ENCODE results near the gene DLG4.
"Not testable (repeated sequence)": the region's sequence is repeated elsewhere in the genome, so short reads cannot be mapped to it uniquely, and the experiment has no call there.

DLG4 gene

GRCh38 chr17:7184647-7185046 is 35.0 kb downstream of the DLG4 start:
- TF ChIP-seq CTCF (conservative IDR thresholded peaks at IDR 0.05; ENCODE audit: low read length): no peak
- TF ChIP-seq EZH2phosphoT487 (IDR thresholded peaks at IDR 0.05; ENCODE audit: borderline replicate concordance): no peak
- H3K79me2 ChIP-seq (ENCODE audit: insufficient read depth, low read length): no peaks in the 10 kb centered on the region
- no peaks in the 10 kb centered on the region for H3K9me2 ChIP-seq (replicated peaks; ENCODE audit: low read depth, low read length)
- no peaks in the 10 kb centered on the region for H3K4me1 ChIP-seq (ENCODE audit: insufficient read depth, low read length, poor library complexity, severe bottlenecking)
- H2AFZ ChIP-seq (ENCODE audit: low read length): no peak overlapping the region
- H3K9ac ChIP-seq (ENCODE audit: low read depth, low read length, poor library complexity, severe bottlenecking): no peak overlapping the region
- H3K27me3 ChIP-seq (ENCODE audit: insufficient read depth, low read length, poor library complexity, severe bottlenecking): no peaks in the 10 kb centered on the region
- no peaks in the 10 kb centered on the region for H3K9me3 ChIP-seq (ENCODE audit: insufficient read depth, low read depth, low read length)
- no peaks in the 10 kb centered on the region for H3F3A ChIP-seq (ENCODE audit: low read depth)
- no peak overlapping the region for H3K4me2 ChIP-seq (ENCODE audit: low read depth, low read length, poor library complexity, severe bottlenecking)
- no peaks in the 10 kb centered on the region for H3K36me3 ChIP-seq (ENCODE audit: insufficient read depth, low read length)
- H4K20me1 ChIP-seq (ENCODE audit: insufficient read depth, low read length, poor library complexity, severe bottlenecking): no peaks in the 10 kb centered on the region
- no peak overlapping the region for H3K4me3 ChIP-seq (ENCODE audit: low read length, poor library complexity, severe bottlenecking)

DNA sequence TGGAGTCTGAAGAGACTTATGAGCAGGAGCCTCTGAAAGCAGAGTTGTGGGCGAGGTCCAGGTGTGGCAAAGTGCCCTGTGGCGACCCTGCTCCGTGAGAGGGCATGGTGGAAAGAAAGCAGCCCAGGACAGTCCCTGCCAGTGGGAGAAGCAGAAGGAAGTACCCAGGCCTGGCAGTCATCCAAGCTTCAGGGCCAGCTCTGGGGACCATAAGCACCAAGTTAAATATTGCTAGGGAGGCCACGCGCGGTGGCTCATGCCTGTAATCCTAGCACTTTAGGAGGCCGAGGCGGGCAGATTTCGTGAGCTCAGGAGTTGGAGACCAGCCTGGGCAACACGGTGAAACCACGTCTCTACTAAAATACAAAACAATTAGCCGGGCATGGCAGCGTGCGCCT is 35.5 kb downstream of the DLG4 start:
- no peak overlapping the region for H2AFZ ChIP-seq (ENCODE audit: low read length)
- no peaks in the 10 kb centered on the region for H3K79me2 ChIP-seq (ENCODE audit: insufficient read depth, low read length)
- no peaks in the 10 kb centered on the region for H3K4me1 ChIP-seq (ENCODE audit: insufficient read depth, low read length, poor library complexity, severe bottlenecking)
- no peaks in the 10 kb centered on the region for H3K9me2 ChIP-seq (replicated peaks; ENCODE audit: low read depth, low read length)
- H3K4me3 ChIP-seq (ENCODE audit: low read length, poor library complexity, severe bottlenecking): no peak overlapping the region
- no peaks in the 10 kb centered on the region for H4K20me1 ChIP-seq (ENCODE audit: insufficient read depth, low read length, poor library complexity, severe bottlenecking)
- H3F3A ChIP-seq (ENCODE audit: low read depth): no peaks in the 10 kb centered on the region
- no peak overlapping the region for H3K9ac ChIP-seq (ENCODE audit: low read depth, low read length, poor library complexity, severe bottlenecking)
- TF ChIP-seq CTCF (conservative IDR thresholded peaks at IDR 0.05; ENCODE audit: low read length) (no peak), EZH2phosphoT487 (IDR thresholded peaks at IDR 0.05; ENCODE audit: borderline replicate concordance) (no peak)
- no peak overlapping the region for H3K4me2 ChIP-seq (ENCODE audit: low read depth, low read length, poor library complexity, severe bottlenecking)
- no peaks in the 10 kb centered on the region for H3K27me3 ChIP-seq (ENCODE audit: insufficient read depth, low read length, poor library complexity, severe bottlenecking)
- H3K9me3 ChIP-seq (ENCODE audit: insufficient read depth, low read depth, low read length): no peaks in the 10 kb centered on the region
- H3K36me3 ChIP-seq (ENCODE audit: insufficient read depth, low read length): no peaks in the 10 kb centered on the region

- no peaks in the 10 kb centered on the region for H3K27me3 ChIP-seq (ENCODE audit: insufficient read depth, low read length, poor library complexity, severe bottlenecking)
- H3K79me2 ChIP-seq (ENCODE audit: insufficient read depth, low read length): no peaks in the 10 kb centered on the region
- H3K9me2 ChIP-seq (replicated peaks; ENCODE audit: low read depth, low read length): no peaks in the 10 kb centered on the region
- no peak overlapping the region for H3K9ac ChIP-seq (ENCODE audit: low read depth, low read length, poor library complexity, severe bottlenecking)
- TF ChIP-seq EZH2phosphoT487 (IDR thresholded peaks at IDR 0.05; ENCODE audit: borderline replicate concordance) (no peak), CTCF (conservative IDR thresholded peaks at IDR 0.05; ENCODE audit: low read length) (no peak)
- H3K4me3 ChIP-seq (ENCODE audit: low read length, poor library complexity, severe bottlenecking): no peak overlapping the region
- no peaks in the 10 kb centered on the region for H3K9me3 ChIP-seq (ENCODE audit: insufficient read depth, low read depth, low read length)
- no peaks in the 10 kb centered on the region for H4K20me1 ChIP-seq (ENCODE audit: insufficient read depth, low read length, poor library complexity, severe bottlenecking)
- H3K36me3 ChIP-seq (ENCODE audit: insufficient read depth, low read length): no peaks in the 10 kb centered on the region
- H3K4me1 ChIP-seq (ENCODE audit: insufficient read depth, low read length, poor library complexity, severe bottlenecking): no peaks in the 10 kb centered on the region
- H3F3A ChIP-seq (ENCODE audit: low read depth): no peaks in the 10 kb centered on the region
- no peak overlapping the region for H3K4me2 ChIP-seq (ENCODE audit: low read depth, low read length, poor library complexity, severe bottlenecking)
- no peak overlapping the region for H2AFZ ChIP-seq (ENCODE audit: low read length)
Observed at GRCh38 chr17:7183433-7184090, 36.1 kb downstream of the DLG4 start.

- H2AFZ ChIP-seq (ENCODE audit: low read length); H4K20me1 ChIP-seq (ENCODE audit: insufficient read depth, low read length, poor library complexity, severe bottlenecking); H3K79me2 ChIP-seq (ENCODE audit: insufficient read depth, low read length); H3K9ac ChIP-seq (ENCODE audit: low read depth, low read length, poor library complexity, severe bottlenecking); H3K4me3 ChIP-seq (ENCODE audit: low read length, poor library complexity, severe bottlenecking); H3K9me2 ChIP-seq (replicated peaks; ENCODE audit: low read depth, low read length); H3F3A ChIP-seq (ENCODE audit: low read depth); H3K4me2 ChIP-seq (ENCODE audit: low read depth, low read length, poor library complexity, severe bottlenecking); H3K27me3 ChIP-seq (ENCODE audit: insufficient read depth, low read length, poor library complexity, severe bottlenecking); H3K9me3 ChIP-seq (ENCODE audit: insufficient read depth, low read depth, low read length); H3K36me3 ChIP-seq (ENCODE audit: insufficient read depth, low read length): not testable (repeated sequence)
- peaks cover 11% of the 10 kb centered on the region for H3K4me1 ChIP-seq (ENCODE audit: insufficient read depth, low read length, poor library complexity, severe bottlenecking)
Observed at GRCh38 chr17:7182101-7182500, 37.5 kb downstream of the DLG4 start.

Data from Loucy (cell line).